ENCODE data around the gene ACAP3. TPM values are rescaled to one million over a fixed set of nuclear protein-coding genes. Genes with fewer than 3 reads are reported as not detected.

ACAP3 gene
- total and polyA plus RNA-seq, 10 of the 15 experiments (the other 5 are each of a cell fraction or from before 2014, with no cell fraction given), result 0.05 to 34.2 (median 7.1) TPM

GRCh38 chr1:1290238-1290731 is 17.4 kb downstream of the ACAP3 start:
- Histone ChIP-seq H3K4me3 (no peak overlapping the region), H3K9me3 (replicated peaks; ENCODE audit: control insufficient read depth, insufficient read depth, low read length) (no peaks in the 10 kb centered on the region), H4K20me1 (ENCODE audit: control insufficient read depth, insufficient read depth) (no peaks in the 10 kb centered on the region), H3K27ac (ENCODE audit: control insufficient read depth, insufficient read depth) (no peak overlapping the region), H3K79me2 (ENCODE audit: control insufficient read depth, insufficient read depth, low read length) (no peaks in the 10 kb centered on the region), H3K4me2 (ENCODE audit: control insufficient read depth, insufficient read depth) (no peak overlapping the region), H3K9ac (ENCODE audit: control insufficient read depth, insufficient read depth, low read length) (no peak overlapping the region), H2AFZ (ENCODE audit: control insufficient read depth, low read depth, low read length) (no peak overlapping the region), H3K36me3 (ENCODE audit: control insufficient read depth in 2 of 2, insufficient read depth in 2 of 2, low read length in 1 of 2) (no peaks in the 10 kb centered on the region), H3K4me1 (ENCODE audit: control insufficient read depth, insufficient read depth, low read length) (no peaks in the 10 kb centered on the region), H3K27me3 (replicated peaks in 1 of 2; ENCODE audit: control insufficient read depth in 2 of 2, insufficient read depth in 2 of 2, low read length in 1 of 2) (no peaks in the 10 kb centered on the region)
- TF ChIP-seq SMC3 (IDR thresholded peaks at IDR 0.05; ENCODE audit: borderline replicate concordance, low read length), result peak; percentile 54; the same call in 1 of the 2 replicates
- 0 out of 2 replicates have a peak, but pooled peaks have one; percentile 31 for TF ChIP-seq YY1 (IDR thresholded peaks at IDR 0.05; ENCODE audit: low read depth, low read length)
- no peak for TF ChIP-seq RBBP5 (conservative IDR thresholded peaks at IDR 0.05)
- TF ChIP-seq CTCF (IDR thresholded peaks at IDR 0.05 in 2 of 3, conservative IDR thresholded peaks at IDR 0.05 in 1 of 3; ENCODE audit: control insufficient read depth in 2 of 3, extremely low read depth in 1 of 3, insufficient read depth in 1 of 3, low read depth in 3 of 3, low read length in 3 of 3), result peak; percentile 59 to 78 (median 68)
- peak; percentile 38; the same call in 1 of the 2 replicates for TF ChIP-seq RAD21 (IDR thresholded peaks at IDR 0.05; ENCODE audit: insufficient read depth, low read depth, low read length)
- TF ChIP-seq NR2F1 (conservative IDR thresholded peaks at IDR 0.05), result 0 out of 2 replicates have a peak, but pooled peaks have one; percentile 20
- TF ChIP-seq HDAC2 (IDR thresholded peaks at IDR 0.05), result no peak
- TF ChIP-seq LARP7 (IDR thresholded peaks at IDR 0.05), result 0 out of 2 replicates have a peak, but pooled peaks have one; percentile 31
- RAD21 ChIA-PET (ENCODE audit: unreplicated experiment), result interaction anchor here (0.6 to 3.1 kb wide), 6 partner anchors 40 to 308 kb away, joined by 3 to 63 read pairs (median 10); no protein-coding TSS in a partner anchor
- ATAC-seq (peak; percentile 76), DNase-seq (ENCODE audit: low read depth, low spot score) (no peak), FAIRE-seq (peak; percentile 77)
- in situ Hi-C loops (cut with MboI) (no loop called here), intact Hi-C loops (cut with micrococcal nuclease; ENCODE audit: unreplicated experiment) (loop anchor here (2.0 kb wide), 2 partner anchors 167 to 257 kb away; no protein-coding TSS in a partner anchor)
- BruUV-seq (replicated peaks), result no TSS peak
- POLR2A ChIA-PET, result no interaction called here
- 65% methylated on average over 15 of the region's 15 CpGs for WGBS (ENCODE audit: insufficient coverage, insufficient replicate concordance, low lambda C conversion rate, missing lambda C conversion rate)
- SMC1A ChIA-PET (ENCODE audit: uncharacterized antibody, unreplicated experiment), result interaction anchor here (0.6 to 2.8 kb wide), 2 partner anchors 40 to 168 kb away, joined by 4 to 23 read pairs; no protein-coding TSS in a partner anchor
- CTCF ChIA-PET, result interaction anchor here (0.9 to 2.7 kb wide), 9 partner anchors 16 to 384 kb away, joined by 4 to 57 read pairs (median 5); partner anchors contain the start of gene UBE2J2
